GM10266 (cell line): ENCODE data around the gene TUBE1.

Experiments
- DNase-seq: peaks from one replicate; pipeline ENCODE4 v3.0.0; 2012; ENCODE audit errors: extremely low spot score
- TF ChIP-seq, protein P1 (sequence below): IDR thresholded peaks from 2 replicates; pipeline ENCODE4 v1.5.1; 2012; ENCODE audit warnings: mild to moderate bottlenecking, low read depth; ENCODE audit not compliant: control insufficient read depth, insufficient read depth; ENCODE audit errors: missing control alignments

The TUBE1 gene

GRCh38 chr6:112100561-112100960 lies 13.3 kb upstream of the TUBE1 start:
- no peak for DNase-seq
- TF ChIP-seq, protein P1, sequence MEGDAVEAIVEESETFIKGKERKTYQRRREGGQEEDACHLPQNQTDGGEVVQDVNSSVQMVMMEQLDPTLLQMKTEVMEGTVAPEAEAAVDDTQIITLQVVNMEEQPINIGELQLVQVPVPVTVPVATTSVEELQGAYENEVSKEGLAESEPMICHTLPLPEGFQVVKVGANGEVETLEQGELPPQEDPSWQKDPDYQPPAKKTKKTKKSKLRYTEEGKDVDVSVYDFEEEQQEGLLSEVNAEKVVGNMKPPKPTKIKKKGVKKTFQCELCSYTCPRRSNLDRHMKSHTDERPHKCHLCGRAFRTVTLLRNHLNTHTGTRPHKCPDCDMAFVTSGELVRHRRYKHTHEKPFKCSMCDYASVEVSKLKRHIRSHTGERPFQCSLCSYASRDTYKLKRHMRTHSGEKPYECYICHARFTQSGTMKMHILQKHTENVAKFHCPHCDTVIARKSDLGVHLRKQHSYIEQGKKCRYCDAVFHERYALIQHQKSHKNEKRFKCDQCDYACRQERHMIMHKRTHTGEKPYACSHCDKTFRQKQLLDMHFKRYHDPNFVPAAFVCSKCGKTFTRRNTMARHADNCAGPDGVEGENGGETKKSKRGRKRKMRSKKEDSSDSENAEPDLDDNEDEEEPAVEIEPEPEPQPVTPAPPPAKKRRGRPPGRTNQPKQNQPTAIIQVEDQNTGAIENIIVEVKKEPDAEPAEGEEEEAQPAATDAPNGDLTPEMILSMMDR = no peak

DNA sequence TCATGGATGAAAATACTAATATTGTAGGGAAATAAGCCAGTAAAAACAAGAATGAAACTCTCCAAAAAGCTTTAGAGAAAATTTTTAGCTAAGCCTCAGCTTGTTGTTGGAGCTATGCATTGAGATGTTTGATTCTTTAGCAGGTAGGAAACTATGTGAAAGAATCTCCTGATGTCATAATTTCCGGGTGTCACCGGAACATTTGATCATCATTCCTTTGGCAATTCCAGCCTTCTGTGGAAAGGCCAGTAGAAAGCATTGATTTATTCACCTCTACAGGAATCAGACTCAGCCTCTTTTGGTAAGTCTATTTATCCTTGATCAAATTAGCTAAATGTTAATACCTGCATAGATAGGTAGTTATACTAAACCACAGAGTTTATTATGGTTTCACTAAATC lies 9.6 kb upstream of the TUBE1 start:
- TF ChIP-seq, protein P1 = no peak
- DNase-seq = no peak

DNA sequence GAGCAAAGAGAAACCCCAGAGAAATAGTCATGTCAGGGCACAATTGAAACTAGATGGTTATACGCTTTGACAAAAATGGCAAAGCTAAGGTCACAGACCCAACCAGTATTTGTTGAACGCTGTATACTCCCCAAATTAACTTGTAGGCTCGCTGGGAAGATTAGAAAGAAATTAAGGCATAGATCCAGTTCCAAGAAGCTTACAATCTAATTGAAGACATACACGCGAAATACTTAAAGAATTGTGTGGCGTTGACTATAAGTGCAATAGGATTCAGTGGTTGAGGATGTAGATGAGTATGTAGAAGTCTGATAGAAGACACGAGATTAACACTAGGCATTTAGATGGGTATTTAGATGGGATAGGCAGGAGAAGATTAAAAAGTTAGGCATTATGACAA lies 634 bp upstream of the TUBE1 start:
- no peak for DNase-seq
- TF ChIP-seq, protein P1 = no peak

GRCh38 chr6:112086744-112087135 lies 542 bp downstream of the TUBE1 start:
- DNase-seq = peak; percentile 14
- TF ChIP-seq, protein P1 = peak; percentile 33

DNA sequence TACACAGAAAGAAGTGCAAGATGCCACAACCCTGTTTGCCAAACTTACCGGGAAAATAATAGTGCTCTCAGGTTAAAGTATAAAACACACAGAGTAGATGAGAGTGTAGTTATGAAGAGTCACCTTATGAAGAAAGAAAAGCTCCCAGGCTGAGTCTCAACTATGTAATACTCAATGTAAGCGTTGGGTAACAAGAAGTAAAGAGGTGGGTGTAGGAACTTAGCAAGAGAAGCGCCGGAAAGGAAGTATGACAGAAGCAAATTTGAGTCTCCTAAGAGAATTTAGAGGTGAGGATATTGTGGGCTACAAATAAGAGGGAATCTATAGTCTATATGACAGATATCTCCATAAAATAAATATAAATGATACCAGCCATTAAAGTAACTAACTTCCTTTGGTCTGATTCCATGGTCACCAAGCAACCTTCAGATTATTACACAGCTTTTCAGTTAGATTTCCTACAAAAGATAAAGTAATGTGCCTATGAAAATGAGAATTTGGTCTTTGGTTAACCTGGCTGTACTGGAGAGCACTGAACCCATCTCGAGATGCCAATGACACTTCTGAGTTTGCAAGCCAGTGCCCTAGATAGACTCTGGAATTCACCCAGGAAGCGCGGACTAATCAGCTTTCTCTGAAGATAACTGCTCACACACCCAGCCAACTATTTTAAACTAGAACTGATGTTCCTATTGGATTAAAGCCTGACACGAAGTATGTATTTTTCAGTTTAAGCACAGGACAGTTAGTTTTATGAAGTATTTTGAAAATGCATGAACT lies 1.8 kb downstream of the TUBE1 start:
- DNase-seq = no peak
- TF ChIP-seq, protein P1 = no peak

DNA sequence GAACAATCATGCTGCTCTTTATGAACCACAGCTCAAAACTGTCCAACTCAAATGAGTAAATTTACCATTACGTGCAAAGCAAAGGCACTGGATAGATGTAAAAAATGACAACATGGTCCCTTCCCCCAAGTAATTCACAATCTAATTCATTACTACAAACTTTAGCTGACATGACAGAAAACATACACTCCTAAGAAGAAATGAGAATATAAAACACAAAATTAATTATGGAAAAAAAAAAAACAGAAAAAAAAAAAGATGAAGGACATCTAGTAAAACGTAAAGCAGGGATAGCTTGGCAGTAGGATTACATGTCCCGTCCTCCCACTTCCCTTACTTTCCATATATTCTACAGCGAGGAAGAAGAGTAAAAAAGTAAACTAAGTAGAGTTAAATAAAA lies 5.7 kb downstream of the TUBE1 start:
- TF ChIP-seq, protein P1 = no peak
- no peak for DNase-seq

DNA sequence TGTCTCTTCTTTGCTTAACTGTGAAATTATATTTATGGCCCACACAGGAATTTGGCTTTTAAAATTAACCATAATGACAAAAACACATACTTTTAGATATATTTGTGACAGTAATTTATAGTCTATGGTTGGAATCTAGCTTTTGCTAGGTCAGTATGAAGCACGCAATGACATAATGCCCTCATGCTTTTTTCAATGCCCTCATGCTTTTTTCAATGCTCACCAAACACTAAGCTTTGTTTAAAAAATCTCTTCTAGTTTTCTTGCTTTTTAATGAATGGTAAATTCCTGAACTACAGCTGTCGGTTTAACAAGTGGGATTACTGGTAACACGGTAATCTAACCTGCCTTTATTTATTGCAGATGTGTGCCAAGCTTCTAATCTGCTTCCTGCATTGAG lies 20.7 kb downstream of the TUBE1 start:
- DNase-seq = no peak
- TF ChIP-seq, protein P1 = no peak
